SU-DHL-6 (cell line): Measurements from ENCODE around the gene NDUFAF7.
"Not testable (repeated sequence)": the region's sequence is repeated elsewhere in the genome, so short reads cannot be mapped to it uniquely, and the experiment has no call there.

ENCODE experiments used
- H2AFZ ChIP-seq: fragments of 200-600 bp; sonication (generic); 2 replicates; pipeline ENCODE4 v1.6.1; 2014; ENCODE audit warnings: low read depth, mild to moderate bottlenecking, moderate library complexity, mixed read lengths, antibody characterized with exemption, low read length; ENCODE audit not compliant: severe bottlenecking
- H3F3A ChIP-seq: fragments of 200-600 bp; shearing (Covaris generic); 2 replicates; pipeline ENCODE4 v1.6.0; 2016; ENCODE audit warnings: antibody characterized with exemption, mild to moderate bottlenecking; ENCODE audit not compliant: insufficient read depth
- H3K27ac ChIP-seq: fragments of 200-600 bp; sonication (generic); 2 replicates; pipeline ENCODE4 v1.5.1; 2016; ENCODE audit warnings: low read depth, mild to moderate bottlenecking, low read length, moderate library complexity, mixed read lengths
- H3K27me3 ChIP-seq: fragments of 200-600 bp; sonication (generic), shearing (Covaris generic); 2 replicates; pipeline ENCODE4 v1.6.0; 2014; ENCODE audit warnings: mild to moderate bottlenecking, low read length
- H3K36me3 ChIP-seq: fragments of 200-600 bp; sonication (generic); 2 replicates; pipeline ENCODE4 v1.6.1; 2014; ENCODE audit warnings: mild to moderate bottlenecking, low read length, mixed read lengths
- H3K4me2 ChIP-seq: fragments of 300-600, 200-600 bp; shearing (Covaris generic), sonication (generic); 2 replicates; pipeline ENCODE4 v1.6.0; 2014; ENCODE audit warnings: low read length, low read depth, mild to moderate bottlenecking; ENCODE audit not compliant: poor library complexity, severe bottlenecking
- H3K4me3 ChIP-seq: fragments of 200-600 bp; sonication (generic); 2 replicates; pipeline ENCODE4 v1.5.1; 2014; ENCODE audit warnings: antibody characterized with exemption, low read length, mild to moderate bottlenecking, mixed read lengths; ENCODE audit not compliant: insufficient read depth, poor library complexity, severe bottlenecking
- H3K79me2 ChIP-seq: fragments of 200-600 bp; sonication (generic); 2 replicates; pipeline ENCODE4 v1.6.1; 2014; ENCODE audit warnings: mild to moderate bottlenecking, low read length, moderate library complexity; ENCODE audit not compliant: insufficient read depth
- H3K9ac ChIP-seq: fragments of 200-600 bp; sonication (generic); 2 replicates; pipeline ENCODE4 v1.7.0; 2014; ENCODE audit warnings: mild to moderate bottlenecking, low read length
- H3K9me2 ChIP-seq: fragments of 200-600 bp; sonication (generic); replicated peaks from 2 replicates; pipeline ENCODE4 v1.6.1; 2014; ENCODE audit warnings: low read length; ENCODE audit not compliant: insufficient read depth
- H3K9me3 ChIP-seq: fragments of 200-600 bp; sonication (generic); 2 replicates; pipeline ENCODE4 v1.6.1; 2014; ENCODE audit warnings: low read length, mixed read lengths; ENCODE audit not compliant: insufficient read depth
- H4K20me1 ChIP-seq: fragments of 200-600 bp; sonication (generic); 2 replicates; pipeline ENCODE4 v1.6.1; 2014; ENCODE audit warnings: low read depth, mild to moderate bottlenecking, antibody characterized with exemption, low read length, moderate library complexity, mixed read lengths
- CTCF ChIP-seq: fragments of 200-600 bp; sonication (generic); IDR thresholded peaks from one replicate; pipeline ENCODE4 v1.5.1; 2017; ENCODE audit warnings: antibody characterized with exemption, mild to moderate bottlenecking, low read length, moderate library complexity; ENCODE audit not compliant: insufficient read depth, poor library complexity, severe bottlenecking
- EZH2phosphoT487 ChIP-seq: fragments of 200-600 bp; sonication (generic), shearing (Covaris generic); conservative IDR thresholded peaks from 2 replicates; pipeline ENCODE4 v1.6.1; 2018; ENCODE audit warnings: mild to moderate bottlenecking, antibody characterized with exemption, low read length, moderate library complexity, mixed read lengths

Gene NDUFAF7

GRCh38 chr2:37219046-37219445 lies 12.4 kb upstream of the NDUFAF7 start:
- no peak overlapping the region for H3K27ac ChIP-seq
- H3F3A ChIP-seq = peaks cover 6% of the 10 kb centered on the region; the same call in 1 of the 2 replicates
- H3K4me3 ChIP-seq = no peak overlapping the region
- H3K4me2 ChIP-seq = no peak overlapping the region
- H4K20me1 ChIP-seq = peaks cover under 1% of the 10 kb centered on the region; the same call in 1 of the 2 replicates
- no peaks in the 10 kb centered on the region for H3K27me3 ChIP-seq
- no peaks in the 10 kb centered on the region for H3K9me2 ChIP-seq
- H3K9me3 ChIP-seq = no peaks in the 10 kb centered on the region
- H2AFZ ChIP-seq = no peak overlapping the region
- TF ChIP-seq EZH2phosphoT487 = no peak
- TF ChIP-seq CTCF = no peak
- H3K79me2 ChIP-seq = peaks cover 18% of the 10 kb centered on the region
- peaks cover 48% of the 10 kb centered on the region; the same call in 1 of the 2 replicates for H3K36me3 ChIP-seq
- no peak overlapping the region for H3K9ac ChIP-seq

- Histone ChIP-seq H3K79me2 (peaks cover 51% of the 10 kb centered on the region), H3K27ac (no peak overlapping the region), H3K4me2 (no peak overlapping the region), H2AFZ (no peak overlapping the region), H3K9me2 (no peaks in the 10 kb centered on the region), H3F3A (0 out of 2 replicates have a peak, but pooled peaks cover 3% of the 10 kb centered on the region), H3K4me3 (no peak overlapping the region), H3K36me3 (peaks cover 40% of the 10 kb centered on the region; the same call in 1 of the 2 replicates), H3K9me3 (no peaks in the 10 kb centered on the region), H3K27me3 (no peaks in the 10 kb centered on the region), H3K9ac (no peak overlapping the region), H4K20me1 (peaks cover 19% of the 10 kb centered on the region)
- TF ChIP-seq CTCF (no peak), EZH2phosphoT487 (no peak)
Measured at GRCh38 chr2:37223131-37223530, 8.3 kb upstream of the NDUFAF7 start.

GRCh38 chr2:37224063-37224462 lies 7.4 kb upstream of the NDUFAF7 start:
- H3K36me3 ChIP-seq = peaks cover 46% of the 10 kb centered on the region; the same call in 1 of the 2 replicates
- TF ChIP-seq CTCF (no peak), EZH2phosphoT487 (no peak)
- H3K4me3 ChIP-seq = no peak overlapping the region
- peaks cover 61% of the 10 kb centered on the region for H3K79me2 ChIP-seq
- no peaks in the 10 kb centered on the region for H3K27me3 ChIP-seq
- H3K9ac ChIP-seq = no peak overlapping the region
- 0 out of 2 replicates have a peak, but pooled peaks cover 3% of the 10 kb centered on the region for H3F3A ChIP-seq
- H3K9me3 ChIP-seq = no peaks in the 10 kb centered on the region
- H4K20me1 ChIP-seq = peaks cover 19% of the 10 kb centered on the region
- no peak overlapping the region for H2AFZ ChIP-seq
- no peak overlapping the region for H3K27ac ChIP-seq
- no peak overlapping the region for H3K4me2 ChIP-seq
- H3K9me2 ChIP-seq = no peaks in the 10 kb centered on the region

- H2AFZ ChIP-seq, H3K27ac ChIP-seq, H3K9me3 ChIP-seq, H3K9me2 ChIP-seq, H3F3A ChIP-seq, H3K9ac ChIP-seq, H3K4me3 ChIP-seq, H3K27me3 ChIP-seq: not testable (repeated sequence)
- peak overlapping the region; percentile 3 for H3K4me2 ChIP-seq
- peaks cover 71% of the 10 kb centered on the region for H3K79me2 ChIP-seq
- H4K20me1 ChIP-seq = peaks cover 23% of the 10 kb centered on the region
- peaks cover 44% of the 10 kb centered on the region; the same call in 1 of the 2 replicates for H3K36me3 ChIP-seq
Measured at GRCh38 chr2:37225129-37225528, 6.3 kb upstream of the NDUFAF7 start.
